Occipital lobe (tissue), 2 donors: Measurements from ENCODE around the gene FBXL16. TPM values are rescaled to one million over a fixed set of nuclear protein-coding genes. Genes with fewer than 3 reads are reported as not detected.
A peak's percentile ranks its signal among the peaks of the same experiment; 100 is the strongest.
"Not testable (repeated sequence)": the region's sequence is repeated elsewhere in the genome, so short reads cannot be mapped to it uniquely, and the experiment has no call there.

Experiments
- DNase-seq: peaks from one replicate; lab custom pipeline; 2025; lab: John Stamatoyannopoulos, UW
- total RNA-seq: library from RNA; depleted of rRNA; stranded (reverse); fragments of >200 nt; gene quantifications from one replicate; pipeline ENCODE4 v1.2.3, GENCODE V29; 2014

The FBXL16 gene, protein sequence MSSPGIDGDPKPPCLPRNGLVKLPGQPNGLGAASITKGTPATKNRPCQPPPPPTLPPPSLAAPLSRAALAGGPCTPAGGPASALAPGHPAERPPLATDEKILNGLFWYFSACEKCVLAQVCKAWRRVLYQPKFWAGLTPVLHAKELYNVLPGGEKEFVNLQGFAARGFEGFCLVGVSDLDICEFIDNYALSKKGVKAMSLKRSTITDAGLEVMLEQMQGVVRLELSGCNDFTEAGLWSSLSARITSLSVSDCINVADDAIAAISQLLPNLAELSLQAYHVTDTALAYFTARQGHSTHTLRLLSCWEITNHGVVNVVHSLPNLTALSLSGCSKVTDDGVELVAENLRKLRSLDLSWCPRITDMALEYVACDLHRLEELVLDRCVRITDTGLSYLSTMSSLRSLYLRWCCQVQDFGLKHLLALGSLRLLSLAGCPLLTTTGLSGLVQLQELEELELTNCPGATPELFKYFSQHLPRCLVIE
- 3.7 TPM for total RNA-seq

DNA sequence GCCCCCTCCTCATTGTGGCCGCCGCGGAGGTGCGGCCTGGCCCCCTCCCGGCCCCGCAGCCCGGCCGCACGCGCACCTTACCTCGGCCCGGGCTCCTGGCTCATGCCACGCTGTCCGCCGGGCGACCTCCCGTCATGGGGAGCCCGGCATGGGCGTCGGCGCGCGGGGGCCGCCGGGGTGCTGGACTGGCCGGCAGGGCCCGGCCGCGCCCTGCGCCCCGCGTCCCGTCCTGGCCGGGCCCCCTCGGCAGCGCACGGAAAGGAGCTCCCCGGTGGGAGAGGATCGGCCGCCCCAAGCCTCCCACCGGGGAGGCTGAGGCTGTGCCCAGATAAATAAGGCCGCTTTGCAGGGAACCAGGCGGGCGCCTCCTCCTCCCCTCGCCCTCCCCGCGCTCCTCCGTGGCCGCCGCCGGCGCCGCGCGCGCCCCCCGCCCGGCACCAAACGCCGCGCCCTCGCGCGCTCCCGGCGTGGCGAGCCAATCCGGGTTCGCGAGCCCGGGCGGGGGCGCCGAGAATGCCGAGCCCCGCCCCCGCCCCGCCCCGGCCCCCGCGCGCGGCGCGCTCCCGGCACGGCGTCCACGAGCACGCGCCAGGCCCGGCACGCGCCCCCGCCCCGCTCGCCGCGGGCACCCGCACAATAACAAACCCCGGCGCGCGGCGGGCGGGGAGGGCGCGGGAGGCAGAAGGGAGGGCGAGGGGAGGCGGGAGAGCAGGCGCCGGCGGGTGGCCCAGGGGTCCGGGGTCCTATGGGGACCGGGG lies at the start of gene FBXL16:
Gene FBXL16, minus strand, starts transcription at position 371 of the 758 bp plus-strand sequence. CDS start 8,396 bp downstream, outside the sequence.
- DNase-seq: peak; percentile 67

DNA sequence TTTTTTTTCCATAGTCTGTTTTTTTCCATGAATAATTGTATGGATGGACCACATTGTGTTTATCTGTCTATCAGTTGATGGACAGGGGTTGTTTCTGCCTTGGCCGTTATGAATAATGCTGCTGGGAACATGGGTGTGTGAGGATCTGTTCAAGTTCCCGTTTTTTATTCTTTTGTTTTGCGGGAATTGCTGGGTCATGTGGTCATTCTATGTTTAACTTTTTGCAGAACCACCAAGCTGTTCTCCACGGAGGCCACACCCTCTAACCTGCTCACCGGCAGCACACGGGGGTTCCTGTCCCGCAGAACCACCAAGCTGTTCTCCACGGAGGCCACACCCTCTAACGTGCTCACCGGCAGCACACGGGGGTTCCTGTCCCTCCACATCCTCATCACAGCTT lies 49.1 kb upstream of the FBXL16 start:
- DNase-seq: no peak

DNA sequence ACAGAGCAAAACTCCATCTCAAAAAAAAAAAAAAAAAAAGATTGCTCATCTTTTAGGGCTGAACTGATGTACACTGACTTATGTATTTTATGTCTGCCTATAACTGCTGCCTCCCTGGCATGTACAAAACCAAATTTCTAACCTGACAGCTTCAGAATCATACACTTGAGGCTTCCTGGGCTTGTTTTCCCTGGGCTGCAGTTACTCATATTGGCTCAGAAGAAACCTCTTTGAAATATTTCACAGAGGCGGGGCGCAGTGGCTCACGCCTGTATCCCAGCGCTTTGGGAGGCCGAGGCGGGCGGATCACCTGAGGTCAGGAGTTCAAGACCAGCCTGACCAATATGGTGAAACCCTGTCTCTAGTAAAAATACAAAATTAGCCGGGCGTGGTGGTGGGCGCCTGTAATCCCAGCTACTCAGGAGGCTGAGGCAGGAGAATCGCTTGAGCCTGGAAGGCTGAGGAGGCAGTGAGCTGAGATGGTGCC lies 48.6 kb upstream of the FBXL16 start:
- DNase-seq: not testable (repeated sequence)

DNA sequence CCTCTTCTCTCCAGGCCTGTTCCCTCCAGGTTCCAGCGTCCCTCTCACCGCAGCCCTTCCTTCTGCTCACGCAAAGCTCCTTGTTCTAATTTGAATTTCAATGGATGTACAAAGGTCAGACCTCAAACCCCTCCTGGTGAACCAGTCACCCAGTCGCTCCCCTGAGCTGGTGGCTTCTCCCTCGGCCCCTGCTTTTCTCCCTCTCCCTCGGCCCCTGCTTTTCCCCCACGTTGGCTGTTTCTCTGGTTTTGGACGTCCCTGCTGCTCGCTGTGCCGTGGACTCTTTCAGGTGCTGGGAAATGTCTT lies 46.4 kb upstream of the FBXL16 start:
- DNase-seq: no peak

DNA sequence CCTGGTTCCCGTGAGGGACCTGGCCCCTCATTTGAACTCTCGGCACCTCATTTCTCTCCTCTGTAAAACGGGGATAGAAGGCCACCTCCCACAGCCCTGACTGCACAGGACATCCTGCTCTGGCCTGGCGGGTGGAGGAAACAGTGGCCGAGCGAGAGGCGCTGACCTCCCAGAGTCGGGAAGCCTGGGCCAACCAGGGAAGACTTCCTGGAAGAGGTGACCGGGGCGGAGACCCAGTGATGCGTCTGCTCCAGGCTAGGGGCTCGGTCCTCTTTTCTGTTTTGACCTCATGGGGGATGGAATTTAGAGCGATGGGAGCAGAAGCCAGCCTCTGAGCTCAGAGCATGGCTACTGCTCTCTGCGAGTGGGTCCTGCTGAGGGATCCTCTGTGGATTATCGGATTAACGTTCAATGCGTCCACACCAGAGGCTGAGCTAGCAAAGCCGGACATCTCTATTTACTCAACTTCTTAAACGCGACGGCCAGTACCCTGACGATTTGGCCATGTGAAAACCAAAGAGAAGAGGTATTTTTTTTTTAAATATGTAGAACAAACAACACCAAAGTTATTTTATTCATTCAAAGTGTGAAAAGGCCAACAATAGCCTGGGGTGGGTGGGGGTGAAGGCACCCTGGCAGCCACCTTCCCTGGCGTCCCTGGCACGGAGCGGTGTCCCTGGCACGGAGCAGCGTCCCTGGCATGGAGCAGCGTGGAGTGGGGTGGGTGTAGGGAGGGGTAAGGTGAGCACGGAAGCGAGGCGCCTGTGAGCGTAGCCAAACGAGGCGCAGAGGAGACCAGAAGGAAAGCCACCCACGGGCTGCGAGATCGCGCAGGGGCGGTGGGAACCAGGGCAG lies 45.8 kb upstream of the FBXL16 start:
- DNase-seq: peak; percentile 68

DNA sequence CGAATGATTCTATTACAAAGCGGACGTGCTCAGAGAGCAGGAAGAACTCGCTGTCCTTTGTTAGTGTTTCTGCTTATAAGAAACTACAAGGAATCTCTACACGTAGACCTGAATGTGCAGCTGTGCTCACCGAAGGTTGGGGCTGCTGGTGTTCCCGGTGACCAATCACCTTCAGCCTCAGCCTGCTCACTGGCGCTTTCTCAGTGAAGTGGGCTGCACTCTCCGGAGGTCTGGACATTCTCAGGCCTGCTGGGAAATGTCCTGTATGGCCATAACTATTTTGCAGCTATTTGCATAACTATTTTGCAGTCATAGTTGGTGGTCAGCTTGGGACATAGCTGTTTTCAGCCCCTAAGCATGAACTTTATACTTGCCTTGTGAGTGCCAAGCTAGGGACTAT lies 44.9 kb upstream of the FBXL16 start:
- DNase-seq: no peak

DNA sequence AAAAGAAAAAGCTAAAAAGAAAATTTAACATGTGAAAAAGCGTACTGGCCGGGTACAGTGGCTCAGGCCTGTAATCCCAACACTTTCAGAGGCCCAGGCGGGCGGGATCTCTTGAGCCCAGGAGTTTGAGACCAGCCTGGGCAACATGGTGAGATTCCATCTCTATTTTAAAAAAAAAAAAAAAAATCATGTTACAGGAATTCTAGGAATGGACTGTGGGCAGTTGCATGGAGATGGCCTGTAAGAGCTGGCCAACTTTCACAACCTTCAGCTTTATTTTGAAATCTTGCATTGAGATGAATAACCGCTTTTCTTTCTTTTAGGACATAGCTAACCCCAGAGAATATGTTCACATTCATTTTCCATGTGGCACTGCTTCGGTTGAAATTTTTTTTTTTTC lies 43.4 kb upstream of the FBXL16 start:
- DNase-seq: no peak

DNA sequence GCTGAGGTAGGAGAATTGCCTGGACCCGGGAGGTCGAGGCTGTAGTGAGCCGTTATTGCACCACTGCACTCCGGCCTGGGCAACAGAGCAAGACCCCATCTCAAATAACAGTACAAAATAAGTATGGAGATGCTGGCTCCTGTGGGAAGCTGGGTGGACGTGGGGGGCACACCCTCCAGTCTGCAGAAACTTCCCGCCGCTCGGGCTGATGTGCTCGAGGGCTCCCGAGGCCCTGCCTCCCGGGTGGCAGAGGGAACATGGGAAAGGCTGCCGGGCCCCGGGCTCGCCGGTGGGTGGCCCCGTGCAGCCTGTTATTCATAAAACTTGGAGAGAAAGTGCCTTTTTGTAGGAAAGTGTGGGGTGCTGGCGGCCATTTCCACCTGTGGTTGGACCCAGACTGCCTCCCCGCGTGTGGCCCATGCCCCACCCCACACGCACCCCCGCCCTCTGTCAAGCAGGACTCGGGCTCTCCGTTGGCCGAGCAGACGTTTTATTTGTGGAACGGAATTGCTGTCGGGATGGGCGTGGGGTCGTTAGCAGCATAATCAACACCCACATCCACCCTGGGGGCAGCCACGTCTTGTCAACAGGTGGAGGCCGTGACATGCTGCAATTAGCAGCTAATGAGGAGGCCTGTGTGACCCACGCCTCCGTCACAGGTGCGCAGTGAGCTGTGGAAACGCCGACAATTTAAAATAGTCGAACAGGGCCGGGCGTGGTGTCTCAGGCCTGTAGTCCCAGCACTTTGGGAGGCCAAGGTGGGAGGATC lies 42.6 kb upstream of the FBXL16 start:
- DNase-seq: no peak

DNA sequence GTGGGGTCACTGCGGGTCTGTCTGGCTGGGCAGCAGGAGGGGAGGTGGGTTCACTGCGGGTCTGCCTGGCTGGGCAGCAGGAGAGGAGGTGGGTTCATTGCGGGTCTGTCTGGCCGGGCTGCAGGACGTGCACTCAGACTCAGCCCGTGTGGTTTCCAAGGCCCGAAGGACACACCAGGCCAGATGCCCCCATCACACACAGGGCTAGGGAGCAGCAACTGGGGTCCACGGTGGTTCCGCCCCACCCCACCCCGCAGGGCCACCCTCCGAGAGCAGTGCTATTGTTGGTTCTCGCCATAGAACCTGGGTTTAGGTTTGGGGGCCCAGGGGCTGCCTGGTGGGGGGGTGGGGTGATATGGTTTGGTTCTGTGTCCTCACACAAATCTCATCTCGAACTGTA lies 41.0 kb upstream of the FBXL16 start:
- DNase-seq: no peak

DNA sequence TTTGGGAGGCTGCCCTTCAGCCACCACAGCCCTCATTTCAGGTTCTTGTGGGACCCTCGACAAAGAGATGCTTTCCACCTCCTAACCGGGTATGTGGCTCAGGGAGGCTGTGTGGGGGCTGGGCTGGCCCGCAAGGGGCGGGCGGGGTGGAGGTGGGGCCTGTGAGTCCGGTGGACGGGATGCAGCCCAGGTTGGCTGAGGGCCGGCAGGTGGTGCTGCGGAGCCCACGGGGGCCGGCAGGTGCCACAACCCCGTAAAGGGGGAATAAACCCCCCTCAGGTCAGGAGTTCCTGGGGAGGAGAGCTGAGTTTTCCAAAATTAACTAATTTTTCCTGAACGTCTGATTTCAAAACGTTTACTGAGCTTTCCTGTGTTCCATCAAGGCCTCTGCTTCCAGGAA lies 40.1 kb upstream of the FBXL16 start:
- no peak for DNase-seq

DNA sequence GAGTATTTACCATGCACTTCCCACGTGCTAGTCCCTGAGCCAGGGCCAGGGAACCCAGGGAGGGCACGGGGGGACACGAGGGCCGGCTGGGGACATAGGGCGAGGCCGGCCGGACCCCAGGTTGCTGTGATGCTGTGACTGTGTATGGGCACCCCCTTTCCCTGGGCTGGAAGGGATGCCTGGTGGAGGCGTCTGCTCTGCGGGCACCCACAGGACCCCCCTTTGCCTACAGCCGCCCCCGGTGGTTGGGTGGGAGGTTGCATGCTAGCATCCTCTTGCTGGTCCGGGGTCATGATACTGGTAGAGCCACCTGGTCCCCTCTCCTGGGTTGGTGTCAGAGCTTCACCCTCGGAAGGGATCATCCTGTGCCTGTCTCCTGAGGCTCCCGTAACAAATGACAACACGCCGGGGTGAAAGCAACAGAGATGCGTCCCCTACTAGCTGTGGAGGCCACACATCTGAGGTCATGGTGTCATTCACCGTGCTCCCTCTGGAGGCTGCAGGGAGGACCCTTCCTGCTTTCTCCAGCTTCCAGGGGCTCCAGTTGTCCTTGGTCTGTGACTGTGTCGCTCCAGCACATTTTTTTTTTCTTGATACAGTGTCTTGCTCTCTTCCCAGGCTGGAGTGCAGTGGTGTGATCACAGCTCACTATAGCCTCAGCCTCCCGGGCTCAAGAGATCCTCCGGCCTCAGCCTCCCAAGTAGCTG lies 38.3 kb upstream of the FBXL16 start:
- no peak for DNase-seq

DNA sequence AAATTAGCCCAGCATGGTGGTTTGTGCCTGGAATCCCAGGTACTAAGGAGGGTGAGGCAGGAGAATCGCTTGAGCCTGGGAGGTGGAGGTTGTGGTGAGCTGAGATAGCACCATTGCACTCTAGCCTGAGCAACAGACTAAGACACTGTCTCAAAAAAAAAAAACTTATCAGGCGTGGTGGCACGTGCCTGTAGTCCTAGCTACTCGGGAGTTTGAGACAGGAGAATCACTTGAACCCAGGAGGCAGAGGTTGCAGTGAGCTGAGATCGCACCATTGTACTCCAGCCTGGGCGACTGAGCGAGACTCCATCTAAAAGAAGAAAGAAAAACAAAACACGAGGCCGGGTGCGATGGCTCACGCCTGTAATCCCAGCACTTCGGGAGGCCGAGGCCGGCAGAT lies 37.3 kb upstream of the FBXL16 start:
- DNase-seq: not testable (repeated sequence)

DNA sequence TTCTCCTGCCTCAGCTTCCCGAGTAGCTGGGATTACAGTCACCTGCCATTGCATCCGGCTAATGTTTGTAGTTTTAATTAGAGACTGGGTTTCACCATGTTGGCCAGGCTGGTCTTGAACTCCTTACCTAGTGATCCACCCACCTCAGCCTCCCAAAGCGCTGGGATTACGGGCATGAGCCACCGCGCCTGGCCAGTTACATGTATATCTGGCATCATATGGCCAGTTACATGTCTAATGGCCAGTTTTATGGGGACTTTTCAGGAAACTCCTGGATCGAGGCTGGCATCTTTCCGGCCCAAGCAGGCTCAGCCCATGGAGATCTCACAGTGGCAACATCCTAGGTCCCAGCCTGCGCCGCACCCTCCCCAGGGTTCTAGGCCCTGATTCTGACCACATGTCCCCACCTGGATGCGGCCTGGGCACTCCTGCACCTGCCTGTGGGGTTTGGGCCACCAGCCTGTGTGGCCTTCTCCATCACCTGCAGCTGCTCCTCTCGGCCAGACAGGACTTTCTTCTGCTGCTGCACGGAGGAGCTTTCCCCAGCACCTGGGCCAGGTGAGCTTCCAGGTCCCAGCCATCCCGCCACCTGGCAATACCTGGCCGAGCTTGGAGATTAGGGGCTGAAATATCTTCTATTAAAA lies 36.5 kb upstream of the FBXL16 start:
- no peak for DNase-seq

DNA sequence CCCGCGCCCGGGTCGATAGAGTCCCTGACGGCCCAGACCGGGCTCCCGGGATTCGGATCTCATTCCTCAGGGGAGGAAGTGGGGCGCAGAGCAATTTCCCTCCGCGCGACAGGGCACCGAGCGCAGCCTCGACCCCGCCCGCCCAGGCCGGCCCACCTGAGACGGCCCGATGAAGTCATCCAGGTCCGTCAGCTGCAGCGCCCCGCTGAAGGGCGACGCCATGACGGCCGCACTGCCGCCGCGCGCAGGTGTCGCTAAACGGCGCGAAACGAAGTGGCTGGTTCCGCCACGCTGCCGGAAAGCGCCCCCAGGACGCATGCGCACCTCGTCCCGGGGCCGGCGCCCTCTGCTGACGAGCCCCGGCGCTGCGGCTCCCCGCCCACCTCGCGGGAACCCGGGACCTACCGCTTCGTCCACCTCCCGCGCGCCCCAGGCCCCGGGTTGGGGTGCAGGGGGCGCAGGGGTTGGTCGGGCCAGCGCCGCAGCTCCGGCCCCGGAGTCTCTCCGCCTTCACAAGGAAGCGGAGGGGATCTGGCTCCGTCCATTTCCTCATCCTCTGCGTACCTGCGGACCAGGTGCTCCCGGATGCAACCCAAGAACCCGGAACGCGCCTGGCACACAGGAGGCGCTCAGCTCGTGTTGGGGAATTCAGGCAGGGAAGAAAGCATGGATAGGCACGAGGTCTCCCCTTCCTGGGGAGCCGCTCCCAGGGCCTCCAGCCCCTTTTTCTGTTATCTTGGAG lies 35.3 kb upstream of the FBXL16 start, which contains the start of gene CIAO3:
Gene CIAO3, minus strand, starts transcription at position 234 of the 742 bp plus-strand sequence. Its CDS starts 12 bp downstream, at position 222.
- peak; percentile 80 for DNase-seq

DNA sequence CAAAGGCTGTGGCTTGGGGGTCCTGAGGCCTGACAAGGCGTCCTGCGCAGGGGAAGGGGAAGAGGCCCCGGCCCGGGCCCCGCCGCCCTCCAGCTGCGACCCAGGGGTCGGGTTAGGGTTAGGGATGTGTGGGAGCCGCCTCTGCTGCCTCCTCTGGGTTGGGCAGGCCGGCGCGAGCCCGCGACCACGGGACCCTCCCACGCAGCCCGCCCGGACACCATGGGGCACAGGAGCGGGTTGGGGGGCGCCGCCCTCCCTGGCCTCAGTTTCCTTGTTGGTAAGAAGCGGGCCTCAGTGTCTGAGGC lies 34.8 kb upstream of the FBXL16 start:
- no peak for DNase-seq

DNA sequence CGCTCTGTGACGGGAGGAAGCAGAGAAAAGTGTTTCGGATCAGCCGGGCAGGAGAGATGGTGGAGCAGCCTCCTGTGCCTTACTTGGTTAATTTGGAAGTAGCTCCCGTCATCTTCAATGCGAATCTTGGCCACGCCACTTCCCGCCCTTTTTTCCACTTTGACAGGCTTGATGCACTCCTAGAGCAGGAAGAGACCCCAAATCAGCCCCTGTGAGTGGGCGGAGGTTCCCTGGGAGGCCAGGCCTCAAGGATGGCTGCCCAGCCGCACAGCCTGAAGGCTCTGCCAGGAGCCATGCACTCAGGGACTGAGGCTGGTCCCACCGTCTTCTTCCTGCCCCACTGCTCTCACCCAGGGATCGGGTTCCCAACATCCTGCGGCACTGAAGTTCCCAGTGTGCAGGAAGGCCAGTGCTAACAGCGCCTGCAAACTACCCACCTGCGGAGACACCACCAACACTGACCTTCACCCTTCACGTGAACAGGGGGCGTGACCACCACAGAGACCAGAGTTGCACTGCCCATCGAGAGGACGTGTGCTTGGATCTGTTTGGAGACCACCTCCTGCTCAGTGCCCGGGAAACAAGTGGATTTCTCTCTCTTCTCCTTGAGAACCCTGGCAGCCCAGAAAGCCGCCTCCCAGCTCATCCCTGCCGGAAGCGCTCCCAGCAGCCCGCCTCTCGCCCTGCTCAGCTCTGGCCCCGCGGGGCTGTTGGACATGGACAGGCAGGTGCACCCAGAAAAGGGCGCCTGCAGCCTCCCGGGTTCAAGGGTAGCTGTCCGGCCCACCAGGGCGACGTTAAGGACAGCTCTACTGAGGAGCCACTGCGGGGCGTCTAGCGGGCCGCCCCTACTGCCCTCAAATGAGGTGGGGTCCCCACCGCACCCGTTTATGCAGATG lies 34.2 kb upstream of the FBXL16 start:
- no peak for DNase-seq

DNA sequence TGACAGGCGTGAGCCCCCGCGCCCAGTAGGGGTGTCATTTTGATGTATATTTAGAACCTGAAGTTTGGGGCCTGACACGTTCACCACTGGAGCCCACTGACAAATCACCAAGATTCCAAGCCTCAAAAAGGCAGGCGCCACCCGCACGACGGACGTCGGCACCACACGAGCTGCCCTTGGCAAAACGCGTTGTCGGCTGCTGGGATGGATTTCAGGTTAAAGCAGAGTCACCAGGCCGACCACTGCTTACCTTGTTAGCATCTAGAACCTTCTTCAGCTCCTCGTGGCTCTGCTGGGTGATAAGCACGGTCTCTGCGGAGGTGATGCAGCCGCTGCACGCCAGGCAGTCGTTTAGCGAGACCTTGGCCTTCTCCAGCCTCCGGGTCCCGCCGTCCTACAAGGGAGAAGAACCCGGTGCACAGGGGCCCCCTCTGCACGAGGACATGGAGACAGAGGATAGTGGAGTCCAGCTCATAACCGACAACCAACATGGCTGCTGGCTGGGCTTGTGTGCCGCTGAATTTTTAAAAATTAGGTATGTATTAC lies 31.4 kb upstream of the FBXL16 start:
- DNase-seq: no peak

DNA sequence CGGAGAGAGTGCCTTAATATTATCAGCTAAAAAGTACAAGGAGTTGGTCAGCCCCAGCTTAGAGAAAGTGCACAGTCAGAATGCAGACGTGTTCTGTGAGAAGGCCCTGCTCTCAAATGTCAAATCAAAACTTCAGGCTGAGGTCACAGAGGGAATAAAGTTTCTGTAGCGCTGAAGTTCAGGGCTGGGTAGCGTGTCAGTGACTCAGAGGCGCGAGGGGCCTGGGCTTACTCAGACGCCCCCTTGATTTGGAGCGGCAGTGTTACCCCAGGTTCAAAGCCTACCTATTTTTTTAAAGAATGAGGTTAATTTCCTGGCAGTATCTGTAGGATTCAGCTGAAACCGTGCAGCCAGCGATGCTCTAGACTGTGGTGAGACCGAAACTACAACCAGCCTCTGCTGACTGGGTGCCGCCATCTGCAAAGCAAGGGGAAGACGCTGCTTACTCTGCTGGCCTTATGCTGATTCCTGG lies 30.4 kb upstream of the FBXL16 start:
- no peak for DNase-seq
